RWPE1 (cell line): ENCODE results near the gene JMJD8.

ENCODE experiments used
- CTCF ChIA-PET: fragments of 350-600 bp; sonication (Branson Sonifier 250); formaldehyde crosslinking; extraction: SDS; loops from one replicate; lab custom pipeline; 2021; lab: Yijun Ruan, JAX
- POLR2A ChIA-PET: fragments of 400-600 bp; formaldehyde crosslinking; extraction: SDS; loops from one replicate; lab custom pipeline; 2020; ENCODE audit warnings: antibody characterized with exemption; ENCODE audit not compliant: low non-redundant PET; lab: Yijun Ruan, JAX
- DNase-seq: peaks from one replicate; pipeline ENCODE4 v3.0.0; 2012; ENCODE audit warnings: low spot score
- H3K27ac ChIP-seq: fragments of 450-650 bp; 2 replicates; pipeline ENCODE4 v1.5.1; 2017
- TF ChIP-seq, protein P1 (sequence below): fragments of 450-650 bp; conservative IDR thresholded peaks from 2 replicates; pipeline ENCODE4 v1.5.1; 2017; ENCODE audit warnings: low read depth, mild to moderate bottlenecking

The JMJD8 gene

DNA sequence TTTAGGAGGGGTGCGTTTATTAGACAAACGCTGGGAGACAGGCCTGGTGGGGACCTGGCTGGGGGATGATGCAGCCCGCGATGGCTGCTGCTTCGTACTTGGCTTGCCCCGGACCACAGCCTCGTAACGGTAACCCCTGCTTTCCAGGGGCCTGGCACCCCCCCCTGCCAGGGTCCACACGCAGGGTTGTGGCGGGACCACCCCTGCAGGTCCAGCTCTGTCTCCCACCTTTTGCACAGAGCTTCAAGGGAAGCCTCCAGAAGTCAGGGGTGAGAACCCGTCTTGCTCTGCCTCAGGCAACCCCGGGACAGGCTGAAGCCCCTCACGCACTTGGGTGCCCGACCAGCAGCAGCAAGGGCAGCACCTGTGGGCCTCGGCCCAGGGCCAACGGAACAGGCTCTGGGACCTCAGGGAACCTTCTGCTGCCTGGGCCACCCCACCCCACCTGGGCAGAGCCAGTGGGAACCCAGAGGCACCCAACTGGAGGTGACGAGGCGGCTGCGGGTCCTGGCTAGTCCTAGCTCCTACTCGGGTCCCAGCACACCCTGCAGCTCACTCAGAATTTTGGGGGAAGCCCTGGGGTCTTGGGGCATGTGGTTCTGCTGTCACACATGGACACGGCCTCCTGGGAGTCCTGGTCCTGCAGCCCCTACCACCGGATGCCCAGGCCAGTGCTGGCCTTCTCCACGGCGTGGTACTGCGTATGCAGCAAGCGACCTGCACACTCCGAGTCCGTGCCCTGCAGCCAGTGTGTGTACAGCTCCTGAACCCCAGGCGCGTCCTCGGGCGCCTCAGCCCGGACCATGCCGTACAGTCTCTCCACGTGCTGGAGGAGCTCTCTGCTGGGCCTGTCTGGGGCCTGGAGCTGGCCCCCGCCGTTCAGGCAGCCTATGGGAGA lies 45.9 kb upstream of the JMJD8 start:
- POLR2A ChIA-PET, result no interaction called here
- CTCF ChIA-PET, result interaction anchor here (0.6 to 1.2 kb wide), 4 partner anchors 14 to 69 kb away, joined by 3 to 4 read pairs (median 4); partner anchors contain the start of gene MSLN
- TF ChIP-seq, protein P1, sequence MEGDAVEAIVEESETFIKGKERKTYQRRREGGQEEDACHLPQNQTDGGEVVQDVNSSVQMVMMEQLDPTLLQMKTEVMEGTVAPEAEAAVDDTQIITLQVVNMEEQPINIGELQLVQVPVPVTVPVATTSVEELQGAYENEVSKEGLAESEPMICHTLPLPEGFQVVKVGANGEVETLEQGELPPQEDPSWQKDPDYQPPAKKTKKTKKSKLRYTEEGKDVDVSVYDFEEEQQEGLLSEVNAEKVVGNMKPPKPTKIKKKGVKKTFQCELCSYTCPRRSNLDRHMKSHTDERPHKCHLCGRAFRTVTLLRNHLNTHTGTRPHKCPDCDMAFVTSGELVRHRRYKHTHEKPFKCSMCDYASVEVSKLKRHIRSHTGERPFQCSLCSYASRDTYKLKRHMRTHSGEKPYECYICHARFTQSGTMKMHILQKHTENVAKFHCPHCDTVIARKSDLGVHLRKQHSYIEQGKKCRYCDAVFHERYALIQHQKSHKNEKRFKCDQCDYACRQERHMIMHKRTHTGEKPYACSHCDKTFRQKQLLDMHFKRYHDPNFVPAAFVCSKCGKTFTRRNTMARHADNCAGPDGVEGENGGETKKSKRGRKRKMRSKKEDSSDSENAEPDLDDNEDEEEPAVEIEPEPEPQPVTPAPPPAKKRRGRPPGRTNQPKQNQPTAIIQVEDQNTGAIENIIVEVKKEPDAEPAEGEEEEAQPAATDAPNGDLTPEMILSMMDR, result no peak
- peak overlapping the region; percentile 95 for H3K27ac ChIP-seq
- DNase-seq, result no peak

DNA sequence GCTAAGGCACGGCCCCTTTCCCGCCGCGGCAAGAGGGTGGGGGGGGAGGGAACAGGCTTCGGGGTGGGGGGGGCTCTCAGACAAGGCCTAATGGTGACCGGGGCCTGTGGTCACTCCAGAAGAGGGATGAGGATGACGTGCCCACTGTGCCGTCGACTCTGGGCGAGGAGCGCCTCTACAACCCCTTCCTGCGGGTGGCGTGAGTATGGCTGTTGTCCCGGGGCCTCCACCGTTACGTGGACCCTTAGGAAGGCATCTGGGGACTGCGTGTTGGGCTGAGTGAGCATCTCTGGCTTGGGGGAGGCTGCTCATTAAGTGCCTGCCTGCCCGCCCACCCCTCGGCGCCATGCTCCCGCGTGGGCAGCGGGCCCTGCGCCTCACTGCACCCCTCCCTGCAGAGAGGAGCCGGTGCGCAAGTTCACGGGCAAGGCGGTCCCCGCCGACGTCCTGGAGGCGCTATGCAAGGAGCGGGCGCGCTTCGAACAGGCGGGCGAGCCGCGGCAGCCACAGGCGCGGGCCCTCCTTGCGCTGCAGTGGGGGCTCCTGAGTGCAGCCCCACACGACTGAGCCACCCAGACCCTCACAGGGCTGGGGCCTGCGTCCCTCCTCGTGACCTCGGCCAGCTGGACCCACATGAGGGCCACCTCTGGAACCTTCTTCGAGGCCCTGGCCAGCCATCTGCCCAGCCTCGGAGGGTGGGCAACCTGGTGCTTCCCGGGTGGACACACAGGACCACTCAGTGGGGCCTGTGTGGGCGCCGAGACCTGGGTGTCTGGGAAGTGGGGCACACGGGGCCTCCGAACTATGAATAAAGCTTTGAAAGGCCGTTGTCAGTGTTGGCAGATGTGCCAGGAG lies 45.0 kb upstream of the JMJD8 start:
- ChIA-PET CTCF (interaction anchor here (0.7 to 1.2 kb wide), 4 partner anchors 13 to 68 kb away, joined by 3 to 4 read pairs (median 4); partner anchors contain the start of gene MSLN), POLR2A (no interaction called here)
- TF ChIP-seq, protein P1, result no peak
- no peak for DNase-seq
- peak overlapping the region; percentile 95 for H3K27ac ChIP-seq

DNA sequence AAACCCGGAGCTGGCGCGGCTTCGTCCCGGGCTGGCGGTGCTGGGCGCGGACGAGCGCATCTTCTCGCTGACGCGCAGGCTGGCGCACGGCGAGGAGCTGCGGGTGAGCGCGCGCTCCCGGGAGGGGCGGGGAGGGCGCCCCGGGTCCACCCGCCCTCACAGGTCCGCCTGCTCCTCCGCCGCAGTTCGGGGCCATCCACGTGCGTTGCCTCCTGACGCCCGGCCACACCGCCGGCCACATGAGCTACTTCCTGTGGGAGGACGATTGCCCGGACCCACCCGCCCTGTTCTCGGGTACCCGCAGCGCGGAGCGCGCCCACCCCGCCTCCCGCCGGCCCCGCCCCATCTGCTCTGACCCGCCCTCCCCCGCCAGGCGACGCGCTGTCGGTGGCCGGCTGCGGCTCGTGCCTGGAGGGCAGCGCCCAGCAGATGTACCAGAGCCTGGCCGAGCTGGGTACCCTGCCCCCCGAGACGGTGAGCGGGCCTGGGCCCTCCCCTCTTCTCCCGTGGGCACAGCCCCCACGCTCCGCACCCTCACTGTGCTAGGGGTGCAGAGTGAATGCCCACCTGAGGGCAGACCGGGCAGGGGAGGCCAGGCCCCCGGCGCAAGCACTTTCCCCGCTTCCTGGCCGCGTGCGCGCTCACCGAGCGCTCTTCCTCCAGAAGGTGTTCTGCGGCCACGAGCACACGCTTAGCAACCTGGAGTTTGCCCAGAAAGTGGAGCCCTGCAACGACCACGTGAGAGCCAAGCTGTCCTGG lies 44.2 kb upstream of the JMJD8 start:
- peak overlapping the region; percentile 95 for H3K27ac ChIP-seq
- DNase-seq, result peak; percentile 77
- ChIA-PET POLR2A (no interaction called here), CTCF (interaction anchor here (0.7 to 1.3 kb wide), 3 partner anchors 57 to 67 kb away, joined by 3 to 6 read pairs (median 4); no protein-coding TSS in a partner anchor)
- TF ChIP-seq, protein P1, result no peak

- H3K27ac ChIP-seq, result peak overlapping the region; percentile 95
- ChIA-PET POLR2A (no interaction called here), CTCF (interaction anchor here (0.9 to 1.3 kb wide), 2 partner anchors 14 to 58 kb away, joined by 3 to 6 read pairs; no protein-coding TSS in a partner anchor)
- TF ChIP-seq, protein P1, result no peak
- no peak for DNase-seq
These were observed 43.3 kb upstream of the JMJD8 start for GRCh38 chr16:727291-727977.

DNA sequence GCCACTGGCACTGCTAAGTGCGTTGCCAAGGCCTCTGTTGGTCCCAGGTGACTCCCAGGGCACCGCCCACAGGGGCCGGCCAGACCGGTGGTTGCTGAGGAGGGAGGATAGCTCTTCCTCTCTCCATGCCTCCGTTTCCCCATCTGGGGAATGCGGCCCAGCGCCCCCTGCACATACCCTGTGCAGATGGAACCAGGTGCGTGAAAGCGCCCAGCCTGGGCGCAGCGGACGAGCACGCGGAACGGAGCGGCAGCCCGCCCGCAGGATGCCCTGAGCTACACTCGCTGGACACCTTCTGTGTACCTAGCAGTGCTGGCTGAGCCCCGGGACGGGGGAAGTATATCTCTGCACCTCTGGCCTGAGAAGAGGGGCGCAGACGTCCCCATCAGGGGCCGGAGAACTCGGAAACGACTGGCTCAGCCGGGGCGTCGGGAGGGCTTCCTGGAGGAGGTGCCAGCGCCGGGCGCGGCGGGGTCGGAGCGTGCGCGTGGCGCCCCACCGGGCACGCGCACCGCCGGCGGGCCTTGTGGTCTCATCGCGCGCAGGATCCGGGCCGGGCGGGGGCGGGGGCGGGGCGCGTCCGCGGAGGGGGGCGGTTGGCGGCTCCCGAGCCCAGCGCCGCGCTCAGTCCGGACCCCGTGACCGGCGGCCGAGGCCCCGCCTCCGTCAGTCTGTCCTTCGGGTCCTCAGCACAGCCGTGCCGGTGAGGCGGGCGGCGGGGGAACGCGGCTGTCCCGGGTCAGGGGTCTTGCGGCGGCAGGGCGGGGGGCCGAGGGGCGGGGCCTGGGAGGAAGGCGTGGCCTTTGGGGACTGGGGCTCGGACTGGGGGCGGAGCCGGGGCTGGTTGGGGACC lies 42.5 kb upstream of the JMJD8 start, which contains the start of the genes CCDC78 and HAGHL:
Gene CCDC78 (minus strand): TSS at position 6 of the 853 bp plus-strand sequence. CDS start 76 bp downstream, outside the sequence.
Gene HAGHL (plus strand): TSS at position 669 of the 853 bp plus-strand sequence. CDS start 404 bp downstream, outside the sequence.
- no peak for DNase-seq
- ChIA-PET CTCF (interaction anchor here (0.6 to 1.3 kb wide), 3 partner anchors 15 to 59 kb away, joined by 3 to 6 read pairs (median 3); no protein-coding TSS in a partner anchor), POLR2A (no interaction called here)
- TF ChIP-seq, protein P1, result no peak
- H3K27ac ChIP-seq, result peak within 1 kb of the TSS; percentile 95
